Mesenchymal stem cell (in vitro differentiated cells and primary cell): ENCODE data around the gene CENPF.

Experiments
- DNase-seq: peaks from one replicate; pipeline ENCODE4 v3.0.0-alpha.2; 2013
- H2AFZ ChIP-seq: one replicate; pipeline ENCODE4 v1.6.1; 2013; ENCODE audit warnings: low read depth, mild to moderate bottlenecking, control low read depth, inconsistent platforms, low read length, moderate library complexity
- H2AK5ac ChIP-seq: 2 replicates; pipeline ENCODE4 v1.6.1; 2013; ENCODE audit warnings: low read length, moderate library complexity, mild to moderate bottlenecking, inconsistent platforms; ENCODE audit not compliant: severe bottlenecking
- H2BK120ac ChIP-seq: one replicate; pipeline ENCODE4 v1.6.1; 2013; ENCODE audit warnings: low read depth, mild to moderate bottlenecking, inconsistent platforms, low read length, moderate library complexity
- H2BK12ac ChIP-seq, 2 experiments: one replicate each; pipeline ENCODE4 v1.6.1; 2013; ENCODE audit warnings: inconsistent platforms in 2 of 2, low read length in 2 of 2, mild to moderate bottlenecking in 2 of 2, moderate library complexity in 2 of 2, control low read depth in 1 of 2
- H2BK15ac ChIP-seq: one replicate; pipeline ENCODE4 v1.6.1; 2013; ENCODE audit warnings: mild to moderate bottlenecking, low read depth, inconsistent platforms; ENCODE audit not compliant: poor library complexity, severe bottlenecking
- H2BK5ac ChIP-seq: 2 replicates; pipeline ENCODE4 v1.6.1; 2013; ENCODE audit warnings: low read depth, mild to moderate bottlenecking, low read length, control low read depth, inconsistent platforms; ENCODE audit not compliant: poor library complexity, severe bottlenecking
- H3K14ac ChIP-seq, 2 experiments: one replicate each; pipeline ENCODE4 v1.6.1; 2013; ENCODE audit warnings: inconsistent platforms in 2 of 2, low read length in 2 of 2, control low read depth in 1 of 2, mild to moderate bottlenecking in 1 of 2, moderate library complexity in 1 of 2
- H3K18ac ChIP-seq, 2 experiments: one replicate each; pipeline ENCODE4 v1.6.1; 2013; ENCODE audit warnings: inconsistent platforms in 2 of 2, low read length in 2 of 2, control low read depth in 1 of 2, low read depth in 1 of 2, mild to moderate bottlenecking in 1 of 2
- H3K23ac ChIP-seq, 2 experiments: one replicate each; pipeline ENCODE4 v1.6.1; 2013; ENCODE audit warnings: inconsistent platforms in 2 of 2, low read length in 2 of 2, mild to moderate bottlenecking in 2 of 2, moderate library complexity in 2 of 2, control low read depth in 1 of 2
- H3K27ac ChIP-seq: 2 replicates; pipeline ENCODE4 v1.5.1; 2013; ENCODE audit warnings: mild to moderate bottlenecking, moderate library complexity, low read length, control low read depth, inconsistent platforms; ENCODE audit not compliant: poor library complexity, severe bottlenecking
- H3K27me3 ChIP-seq, 2 experiments: 2 replicates each; pipeline versions ENCODE4 v1.6.1 to v1.7.0; 2013; ENCODE audit warnings: low read length in 2 of 2, mild to moderate bottlenecking in 2 of 2, moderate library complexity in 2 of 2, control low read depth in 1 of 2, inconsistent platforms in 1 of 2; ENCODE audit not compliant: control insufficient read depth in 1 of 2, insufficient read depth in 1 of 2
- H3K36me3 ChIP-seq, 2 experiments: 2 replicates each; pipeline versions ENCODE4 v1.6.1 to v1.7.0; 2013; ENCODE audit warnings: low read length in 2 of 2, control low read depth in 1 of 2, inconsistent platforms in 1 of 2, low read depth in 1 of 2, mild to moderate bottlenecking in 1 of 2; ENCODE audit not compliant: insufficient read depth in 2 of 2, control insufficient read depth in 1 of 2
- H3K4ac ChIP-seq, 2 experiments: one replicate each; pipeline ENCODE4 v1.6.1; 2013; ENCODE audit warnings: inconsistent platforms in 2 of 2, low read length in 2 of 2, mild to moderate bottlenecking in 2 of 2, moderate library complexity in 2 of 2, control low read depth in 1 of 2, low read depth in 1 of 2
- H3K4me1 ChIP-seq: 2 replicates; pipeline ENCODE4 v1.6.1; 2013; ENCODE audit warnings: low read depth, low read length, control low read depth; ENCODE audit not compliant: control insufficient read depth, insufficient read depth
- H3K4me2 ChIP-seq: 2 replicates; pipeline ENCODE4 v1.6.1; 2013; ENCODE audit warnings: low read length, mild to moderate bottlenecking, inconsistent platforms; ENCODE audit not compliant: poor library complexity, severe bottlenecking
- H3K4me3 ChIP-seq, 2 experiments: 2 replicates each; pipeline versions ENCODE4 v1.5.1 to v1.7.0; 2013; ENCODE audit warnings: low read length in 2 of 2, mild to moderate bottlenecking in 2 of 2, control low read depth in 1 of 2, low read depth in 1 of 2; ENCODE audit not compliant: insufficient read depth in 1 of 2
- H3K79me1 ChIP-seq: replicated peaks from 2 replicates; pipeline ENCODE4 v1.6.1; 2013; ENCODE audit warnings: mild to moderate bottlenecking, control low read depth, low read length, inconsistent platforms; ENCODE audit not compliant: poor library complexity, severe bottlenecking
- H3K9ac ChIP-seq: 2 replicates; pipeline ENCODE4 v1.7.0; 2013; ENCODE audit warnings: mild to moderate bottlenecking, low read length, moderate library complexity
- H3K9me3 ChIP-seq: 2 replicates; pipeline ENCODE4 v1.7.0; 2013; ENCODE audit warnings: mild to moderate bottlenecking, low read length; ENCODE audit not compliant: control insufficient read depth
- H4K8ac ChIP-seq: one replicate; pipeline ENCODE4 v1.6.1; 2013; ENCODE audit warnings: inconsistent platforms, mild to moderate bottlenecking, low read length, moderate library complexity
- H4K91ac ChIP-seq: one replicate; pipeline ENCODE4 v1.6.1; 2013; ENCODE audit warnings: mild to moderate bottlenecking, low read length, inconsistent platforms
- WGBS: methylation state at CpG from one replicate; pipeline ENCODE4 v1.1.7; 2013; ENCODE audit warnings: mixed read lengths; 5-methylcytosine and 5-hydroxymethylcytosine counted together

Gene CENPF

DNA sequence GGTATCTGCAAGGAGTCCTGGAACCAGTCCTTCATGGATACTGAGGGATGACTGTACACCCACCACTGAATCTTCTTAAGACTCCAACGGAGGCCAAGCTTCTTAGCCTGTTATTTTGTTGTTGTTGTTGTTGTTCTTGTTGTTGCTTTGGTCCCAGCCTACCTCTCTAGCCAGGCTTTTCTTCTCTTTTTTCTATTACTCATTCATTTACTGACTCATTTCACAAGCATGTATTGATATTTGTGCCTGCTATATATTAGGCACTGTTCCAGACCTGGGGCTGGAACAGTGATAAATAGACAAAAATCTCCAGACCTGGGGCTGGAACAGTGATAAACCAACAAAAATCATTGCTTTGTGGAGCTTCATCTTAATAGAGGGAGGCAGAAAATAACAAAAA, 20.4 kb downstream of the CENPF start:
- no CpG with 5 or more reads among the region's 1 CpG for WGBS
- H2BK120ac ChIP-seq = no peak overlapping the region

DNA sequence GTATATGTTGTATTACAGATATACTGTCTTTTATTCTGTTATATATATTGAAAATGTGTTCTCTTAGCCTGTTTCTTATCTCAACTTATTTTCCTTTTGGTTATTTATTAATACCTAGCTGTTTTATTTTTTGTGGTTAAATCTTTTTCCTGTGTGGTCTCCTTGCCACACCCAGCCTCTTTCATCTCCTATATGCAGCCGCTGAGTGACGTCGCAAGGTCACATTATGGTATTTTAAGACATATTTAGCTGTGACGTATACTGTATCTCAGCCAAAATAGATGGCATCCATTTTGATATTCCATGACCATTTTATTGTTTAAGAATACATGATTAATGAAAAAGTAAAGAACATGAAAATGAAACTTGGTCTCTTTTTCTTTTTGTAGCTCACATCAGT, 29.1 kb downstream of the CENPF start:
- Histone ChIP-seq H2BK120ac (no peak overlapping the region), H3K9me3 (no peaks in the 10 kb centered on the region), H3K27me3 (no peaks in the 10 kb centered on the region), H2BK5ac (no peak overlapping the region), H2BK12ac (no peak overlapping the region), H3K14ac (no peak overlapping the region), H3K9ac (no peak overlapping the region), H3K23ac (no peak overlapping the region), H4K8ac (no peak overlapping the region), H3K4me1 (no peaks in the 10 kb centered on the region), H3K36me3 (peaks cover 3 to 20% of the 10 kb centered on the region in 2 experiments), H3K18ac (no peak overlapping the region), H2AFZ (no peak overlapping the region), H3K4me3 (no peak overlapping the region), H3K27ac (no peak overlapping the region), H2AK5ac (no peak overlapping the region), H3K4me2 (no peak overlapping the region), H3K4ac (no peak overlapping the region), H2BK15ac (no peak overlapping the region), H3K79me1 (peaks cover 21% of the 10 kb centered on the region), H4K91ac (no peak overlapping the region)
- no CpG with 5 or more reads among the region's 4 CpGs for WGBS
- DNase-seq = no peak

More for the DNA sequence above, 20.4 kb downstream of the CENPF start:
- no peak overlapping the region for H2AK5ac ChIP-seq
- no peak overlapping the region for H2BK15ac ChIP-seq
- no peak overlapping the region for H3K9ac ChIP-seq
- H2AFZ ChIP-seq = no peak overlapping the region
- H3K14ac ChIP-seq = no peak overlapping the region
- H3K79me1 ChIP-seq = peaks cover 14% of the 10 kb centered on the region
- no peak overlapping the region for H3K23ac ChIP-seq
- H3K4ac ChIP-seq = no peak overlapping the region
- no peaks in the 10 kb centered on the region for H3K4me1 ChIP-seq
- no peak overlapping the region for H4K8ac ChIP-seq
- H3K27ac ChIP-seq = no peak overlapping the region
- H3K9me3 ChIP-seq = no peaks in the 10 kb centered on the region
- H3K36me3 ChIP-seq = peaks cover 3 to 13% of the 10 kb centered on the region in 2 experiments
- H2BK5ac ChIP-seq = no peak overlapping the region
- H3K27me3 ChIP-seq = no peaks in the 10 kb centered on the region
- H3K4me3 ChIP-seq = no peak overlapping the region
- peak overlapping the region in 1 of 2 experiments; percentile 9 for H3K18ac ChIP-seq
- no peak overlapping the region for H4K91ac ChIP-seq
- H3K4me2 ChIP-seq = no peak overlapping the region
- no peak overlapping the region for H2BK12ac ChIP-seq
- DNase-seq = no peak

GRCh38 chr1:214633686-214634085, 30.7 kb downstream of the CENPF start:
- H2AK5ac ChIP-seq = no peak overlapping the region
- peaks cover 19% of the 10 kb centered on the region for H3K79me1 ChIP-seq
- no peak overlapping the region for H3K14ac ChIP-seq
- no peaks in the 10 kb centered on the region for H3K9me3 ChIP-seq
- H2BK12ac ChIP-seq = no peak overlapping the region
- H2BK5ac ChIP-seq = no peak overlapping the region
- H3K9ac ChIP-seq = no peak overlapping the region
- H2AFZ ChIP-seq = no peak overlapping the region
- no peak overlapping the region for H3K23ac ChIP-seq
- no peak overlapping the region for H3K4me2 ChIP-seq
- H3K27me3 ChIP-seq = no peaks in the 10 kb centered on the region
- no peak overlapping the region for H4K91ac ChIP-seq
- no peaks in the 10 kb centered on the region for H3K4me1 ChIP-seq
- H4K8ac ChIP-seq = no peak overlapping the region
- DNase-seq = no peak
- no peak overlapping the region for H3K4me3 ChIP-seq
- peaks cover 3 to 20% of the 10 kb centered on the region in 2 experiments for H3K36me3 ChIP-seq
- H2BK120ac ChIP-seq = no peak overlapping the region
- 93% methylated on average over 5 of the region's 5 CpGs for WGBS
- no peak overlapping the region for H3K4ac ChIP-seq
- H3K27ac ChIP-seq = no peak overlapping the region
- H2BK15ac ChIP-seq = no peak overlapping the region
- no peak overlapping the region for H3K18ac ChIP-seq

DNA sequence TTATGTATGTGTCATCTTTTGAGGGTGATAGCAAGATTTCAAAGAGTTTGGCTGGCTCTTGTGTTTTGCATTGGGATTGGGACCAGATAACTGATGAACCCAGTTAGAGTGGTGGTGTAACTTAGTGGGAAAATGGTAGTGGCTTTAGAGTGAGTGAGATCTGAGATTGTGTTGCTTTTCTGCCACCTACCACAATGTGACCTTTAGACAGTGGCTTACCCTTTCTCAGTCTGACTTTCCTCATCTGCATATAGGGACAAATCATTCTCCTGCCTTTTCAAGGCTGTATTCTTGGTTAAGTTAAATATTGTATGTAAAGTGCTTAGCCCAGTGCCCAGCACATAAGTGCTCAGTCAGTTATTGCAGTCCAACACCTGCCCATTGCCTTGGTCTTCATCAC, 31.3 kb downstream of the CENPF start:
- Histone ChIP-seq H3K14ac (no peak overlapping the region), H2BK12ac (no peak overlapping the region), H3K9ac (no peak overlapping the region), H4K8ac (no peak overlapping the region), H3K9me3 (no peaks in the 10 kb centered on the region), H2BK5ac (no peak overlapping the region), H2AK5ac (no peak overlapping the region), H3K4me2 (no peak overlapping the region), H3K27me3 (no peaks in the 10 kb centered on the region), H2BK120ac (no peak overlapping the region), H4K91ac (no peak overlapping the region), H3K36me3 (peaks cover 3 to 20% of the 10 kb centered on the region in 2 experiments), H3K23ac (no peak overlapping the region), H3K4me1 (no peaks in the 10 kb centered on the region), H3K18ac (no peak overlapping the region), H2BK15ac (no peak overlapping the region), H3K27ac (no peak overlapping the region), H3K79me1 (peaks cover 19% of the 10 kb centered on the region), H3K4ac (no peak overlapping the region), H2AFZ (no peak overlapping the region), H3K4me3 (no peak overlapping the region)
- DNase-seq = no peak
